T-helper 2 cell treated with Interferon-gamma antibody and Interleukin-4, amounts not matched to agents 100 ng/mL and 5 ng/mL, for 36 hours (primary cell): ENCODE results near the gene SPO11. TPM values are rescaled to one million over a fixed set of nuclear protein-coding genes. Genes with fewer than 3 reads are reported as not detected.

Experiments used
- intact Hi-C: fragments of 100-400 bp; cut with micrococcal nuclease; formaldehyde crosslinking; loops from one replicate; pipeline ENCODE4 v1.15.1; 2023
- total RNA-seq: library from RNA; stranded (reverse); gene quantifications from 2 replicates; pipeline ENCODE4 v1.2.3, GENCODE V29; 2022

Gene SPO11
- total RNA-seq, 1 donor from 2014 or later: not detected

- intact Hi-C loops: no loop called here
These were observed 18.6 kb upstream of the SPO11 start for GRCh38 chr20:57310821-57311514.

- intact Hi-C loops: no loop called here
These were observed 17.5 kb upstream of the SPO11 start for GRCh38 chr20:57312138-57312537.

- intact Hi-C loops: no loop called here
These were observed 16.4 kb upstream of the SPO11 start for GRCh38 chr20:57313230-57313629.

GRCh38 chr20:57313951-57314350 is 15.7 kb upstream of the SPO11 start:
- intact Hi-C loops: no loop called here

GRCh38 chr20:57315083-57315975 is 14.3 kb upstream of the SPO11 start:
- intact Hi-C loops: no loop called here

- intact Hi-C loops: no loop called here
These were observed 13.6 kb upstream of the SPO11 start for GRCh38 chr20:57315976-57316480.

GRCh38 chr20:57316795-57317201 is 12.8 kb upstream of the SPO11 start:
- intact Hi-C loops: no loop called here

GRCh38 chr20:57317316-57317788 is 12.3 kb upstream of the SPO11 start:
- intact Hi-C loops: no loop called here

GRCh38 chr20:57317789-57318371 is 11.7 kb upstream of the SPO11 start:
- intact Hi-C loops: no loop called here

GRCh38 chr20:57319584-57319983 is 10.0 kb upstream of the SPO11 start:
- intact Hi-C loops: no loop called here

- intact Hi-C loops: no loop called here
These were observed 9.2 kb upstream of the SPO11 start for GRCh38 chr20:57320358-57320757.

GRCh38 chr20:57321142-57321541 is 8.5 kb upstream of the SPO11 start:
- intact Hi-C loops: no loop called here

- intact Hi-C loops: no loop called here
These were observed 7.1 kb upstream of the SPO11 start for GRCh38 chr20:57322476-57322875.

- intact Hi-C loops: no loop called here
These were observed 6.6 kb upstream of the SPO11 start for GRCh38 chr20:57323034-57323433.

- intact Hi-C loops: no loop called here
These were observed 3.8 kb upstream of the SPO11 start for GRCh38 chr20:57325632-57326356.

- intact Hi-C loops: no loop called here
These were observed 2.7 kb upstream of the SPO11 start for GRCh38 chr20:57326667-57327455.

- intact Hi-C loops: no loop called here
These were observed 1.8 kb upstream of the SPO11 start for GRCh38 chr20:57327820-57328219.

GRCh38 chr20:57330998-57331397 is 1.4 kb downstream of the SPO11 start:
- intact Hi-C loops: no loop called here

GRCh38 chr20:57332105-57333089 is 2.8 kb downstream of the SPO11 start:
- intact Hi-C loops: no loop called here
